Liver (tissue), 3 donors: ENCODE data around the gene GMEB2.

Experiments used
- EGR1 ChIP-seq, 2 donors: IDR thresholded peaks; 2 replicates each; pipeline ENCODE4 v1.6.1; 2016 to 2018; ENCODE audit warnings: antibody characterized with exemption in 2 of 2, low read depth in 2 of 2
- GABPA ChIP-seq, 2 donors: IDR thresholded peaks in 1 of 2; conservative IDR thresholded peaks in 1 of 2; 2 replicates each; pipeline ENCODE4 v1.6.1; 2016; ENCODE audit warnings: antibody characterized with exemption in 2 of 2, mild to moderate bottlenecking in 1 of 2, moderate library complexity in 1 of 2
- HNF4A ChIP-seq, 2 donors: conservative IDR thresholded peaks; 2 replicates each; pipeline ENCODE4 v1.6.1; 2016; ENCODE audit warnings: antibody characterized with exemption in 2 of 2, mild to moderate bottlenecking in 2 of 2
- HNF4G ChIP-seq: IDR thresholded peaks from 2 replicates; pipeline ENCODE4 v1.6.1; 2016; ENCODE audit warnings: antibody characterized with exemption
- JUND ChIP-seq, 2 donors: IDR thresholded peaks; 2 replicates each; pipeline ENCODE4 v1.6.1; 2016; ENCODE audit warnings: antibody characterized with exemption in 2 of 2
- NR2F2 ChIP-seq: IDR thresholded peaks from 2 replicates; pipeline ENCODE4 v1.6.1; 2016; ENCODE audit warnings: antibody characterized with exemption
- RAD21 ChIP-seq, 2 donors: IDR thresholded peaks; 2 replicates each; pipeline ENCODE4 v1.6.1; 2016; ENCODE audit warnings: antibody characterized with exemption in 2 of 2, mild to moderate bottlenecking in 2 of 2
- SP1 ChIP-seq: IDR thresholded peaks from 2 replicates; pipeline ENCODE4 v1.6.1; 2018; ENCODE audit warnings: antibody characterized with exemption, mild to moderate bottlenecking
- YY1 ChIP-seq: IDR thresholded peaks from 2 replicates; pipeline ENCODE4 v1.6.1; 2016; ENCODE audit warnings: antibody characterized with exemption, mild to moderate bottlenecking
- TF ChIP-seq, protein P1 (sequence below): fragments of 150-350 bp; IDR thresholded peaks from 2 replicates; pipeline ENCODE4 v1.5.1; 2017; ENCODE audit warnings: improper control_type of control experiment, low read depth, low read length; ENCODE audit not compliant: missing input control
- TF ChIP-seq, protein P2 (sequence below): IDR thresholded peaks from 2 replicates; pipeline ENCODE4 v1.6.1; 2016; ENCODE audit warnings: antibody characterized with exemption
- TF ChIP-seq, protein P3 (sequence below): IDR thresholded peaks from 2 replicates; pipeline ENCODE4 v1.6.1; 2016; ENCODE audit warnings: antibody characterized with exemption, mild to moderate bottlenecking
- TF ChIP-seq, protein P4 (sequence below): IDR thresholded peaks from 2 replicates; pipeline ENCODE4 v1.6.1; 2016; ENCODE audit warnings: antibody characterized with exemption
- donor health status: healthy.
- donor health status: healthy.

GRCh38 chr20:63611646-63612045 lies 15.3 kb downstream of the GMEB2 start:
- TF ChIP-seq, protein P1, sequence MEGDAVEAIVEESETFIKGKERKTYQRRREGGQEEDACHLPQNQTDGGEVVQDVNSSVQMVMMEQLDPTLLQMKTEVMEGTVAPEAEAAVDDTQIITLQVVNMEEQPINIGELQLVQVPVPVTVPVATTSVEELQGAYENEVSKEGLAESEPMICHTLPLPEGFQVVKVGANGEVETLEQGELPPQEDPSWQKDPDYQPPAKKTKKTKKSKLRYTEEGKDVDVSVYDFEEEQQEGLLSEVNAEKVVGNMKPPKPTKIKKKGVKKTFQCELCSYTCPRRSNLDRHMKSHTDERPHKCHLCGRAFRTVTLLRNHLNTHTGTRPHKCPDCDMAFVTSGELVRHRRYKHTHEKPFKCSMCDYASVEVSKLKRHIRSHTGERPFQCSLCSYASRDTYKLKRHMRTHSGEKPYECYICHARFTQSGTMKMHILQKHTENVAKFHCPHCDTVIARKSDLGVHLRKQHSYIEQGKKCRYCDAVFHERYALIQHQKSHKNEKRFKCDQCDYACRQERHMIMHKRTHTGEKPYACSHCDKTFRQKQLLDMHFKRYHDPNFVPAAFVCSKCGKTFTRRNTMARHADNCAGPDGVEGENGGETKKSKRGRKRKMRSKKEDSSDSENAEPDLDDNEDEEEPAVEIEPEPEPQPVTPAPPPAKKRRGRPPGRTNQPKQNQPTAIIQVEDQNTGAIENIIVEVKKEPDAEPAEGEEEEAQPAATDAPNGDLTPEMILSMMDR = no peak
- no peak for TF ChIP-seq GABPA (IDR thresholded peaks at IDR 0.05 in 1 of 2, conservative IDR thresholded peaks at IDR 0.05 in 1 of 2)
- TF ChIP-seq JUND (IDR thresholded peaks at IDR 0.05) = no peak
- TF ChIP-seq EGR1 (IDR thresholded peaks at IDR 0.05; ENCODE audit: low read depth in 2 of 2) = no peak
- TF ChIP-seq, protein P2, sequence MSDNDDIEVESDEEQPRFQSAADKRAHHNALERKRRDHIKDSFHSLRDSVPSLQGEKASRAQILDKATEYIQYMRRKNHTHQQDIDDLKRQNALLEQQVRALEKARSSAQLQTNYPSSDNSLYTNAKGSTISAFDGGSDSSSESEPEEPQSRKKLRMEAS = no peak
- TF ChIP-seq SP1 = no peak
- TF ChIP-seq, protein P3, sequence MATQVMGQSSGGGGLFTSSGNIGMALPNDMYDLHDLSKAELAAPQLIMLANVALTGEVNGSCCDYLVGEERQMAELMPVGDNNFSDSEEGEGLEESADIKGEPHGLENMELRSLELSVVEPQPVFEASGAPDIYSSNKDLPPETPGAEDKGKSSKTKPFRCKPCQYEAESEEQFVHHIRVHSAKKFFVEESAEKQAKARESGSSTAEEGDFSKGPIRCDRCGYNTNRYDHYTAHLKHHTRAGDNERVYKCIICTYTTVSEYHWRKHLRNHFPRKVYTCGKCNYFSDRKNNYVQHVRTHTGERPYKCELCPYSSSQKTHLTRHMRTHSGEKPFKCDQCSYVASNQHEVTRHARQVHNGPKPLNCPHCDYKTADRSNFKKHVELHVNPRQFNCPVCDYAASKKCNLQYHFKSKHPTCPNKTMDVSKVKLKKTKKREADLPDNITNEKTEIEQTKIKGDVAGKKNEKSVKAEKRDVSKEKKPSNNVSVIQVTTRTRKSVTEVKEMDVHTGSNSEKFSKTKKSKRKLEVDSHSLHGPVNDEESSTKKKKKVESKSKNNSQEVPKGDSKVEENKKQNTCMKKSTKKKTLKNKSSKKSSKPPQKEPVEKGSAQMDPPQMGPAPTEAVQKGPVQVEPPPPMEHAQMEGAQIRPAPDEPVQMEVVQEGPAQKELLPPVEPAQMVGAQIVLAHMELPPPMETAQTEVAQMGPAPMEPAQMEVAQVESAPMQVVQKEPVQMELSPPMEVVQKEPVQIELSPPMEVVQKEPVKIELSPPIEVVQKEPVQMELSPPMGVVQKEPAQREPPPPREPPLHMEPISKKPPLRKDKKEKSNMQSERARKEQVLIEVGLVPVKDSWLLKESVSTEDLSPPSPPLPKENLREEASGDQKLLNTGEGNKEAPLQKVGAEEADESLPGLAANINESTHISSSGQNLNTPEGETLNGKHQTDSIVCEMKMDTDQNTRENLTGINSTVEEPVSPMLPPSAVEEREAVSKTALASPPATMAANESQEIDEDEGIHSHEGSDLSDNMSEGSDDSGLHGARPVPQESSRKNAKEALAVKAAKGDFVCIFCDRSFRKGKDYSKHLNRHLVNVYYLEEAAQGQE = no peak
- TF ChIP-seq RAD21 (IDR thresholded peaks at IDR 0.05) = no peak
- TF ChIP-seq HNF4A (conservative IDR thresholded peaks at IDR 0.05) = no peak
- no peak for TF ChIP-seq NR2F2
- TF ChIP-seq, protein P4, sequence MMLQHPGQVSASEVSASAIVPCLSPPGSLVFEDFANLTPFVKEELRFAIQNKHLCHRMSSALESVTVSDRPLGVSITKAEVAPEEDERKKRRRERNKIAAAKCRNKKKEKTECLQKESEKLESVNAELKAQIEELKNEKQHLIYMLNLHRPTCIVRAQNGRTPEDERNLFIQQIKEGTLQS = no peak
- no peak for TF ChIP-seq YY1
- no peak for TF ChIP-seq HNF4G
